ENCODE results near the gene GOLGA6L22.
"Not testable (repeated sequence)": the region's sequence is repeated elsewhere in the genome, so short reads cannot be mapped to it uniquely, and the experiment has no call there.

The GOLGA6L22 gene

DNA sequence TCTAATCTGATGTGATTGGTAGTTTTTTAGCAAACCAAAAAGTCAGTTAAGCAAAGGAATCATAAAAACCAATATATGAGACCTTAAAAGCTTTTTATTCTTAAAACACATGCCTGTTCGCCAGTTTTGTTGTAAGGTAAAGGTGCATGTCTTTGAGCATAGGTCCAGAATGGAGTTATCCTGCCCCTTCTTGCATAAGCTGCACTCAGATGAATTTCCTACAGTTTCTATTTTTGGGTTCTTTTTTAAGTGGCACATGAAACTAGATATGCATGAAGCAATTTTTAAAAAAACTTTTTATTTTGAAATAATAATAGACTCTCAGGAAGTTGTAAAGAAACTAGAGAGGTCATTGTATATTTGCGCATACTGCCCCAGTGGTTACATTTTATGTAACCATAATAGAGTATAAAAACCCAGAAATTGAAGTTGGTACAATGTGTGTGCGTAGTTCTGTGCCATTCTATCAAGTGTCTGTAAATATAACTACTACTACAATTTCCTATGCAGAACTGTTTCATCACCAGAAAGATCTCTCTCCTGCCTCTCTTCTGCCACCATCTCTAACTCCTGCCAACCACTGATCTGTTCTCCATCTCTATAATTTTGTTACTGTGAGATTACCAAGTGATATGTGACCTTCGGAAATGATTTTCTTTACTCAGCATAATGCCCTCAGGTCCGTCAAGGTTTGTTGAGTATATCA lies 39.7 kb downstream of the GOLGA6L22 start:
- H3K4me1 ChIP-seq (ENCODE audit: control insufficient read depth in 1 of 2, insufficient read depth in 2 of 2, low read length in 2 of 2); H3K36me3 ChIP-seq (ENCODE audit: control insufficient read depth in 1 of 2, insufficient read depth in 2 of 2, low read length in 2 of 2); H3K27ac ChIP-seq (ENCODE audit: low read depth, low read length); H3K9ac ChIP-seq (ENCODE audit: low read depth in 1 of 2, low read length in 2 of 2); H3K27me3 ChIP-seq (ENCODE audit: control insufficient read depth in 1 of 2, insufficient read depth in 2 of 2, low read length in 2 of 2); H3K9me3 ChIP-seq (ENCODE audit: control insufficient read depth in 1 of 2, low read length in 2 of 2); H3K4me3 ChIP-seq (ENCODE audit: low read depth in 1 of 2, low read length in 2 of 2): not testable (repeated sequence)

DNA sequence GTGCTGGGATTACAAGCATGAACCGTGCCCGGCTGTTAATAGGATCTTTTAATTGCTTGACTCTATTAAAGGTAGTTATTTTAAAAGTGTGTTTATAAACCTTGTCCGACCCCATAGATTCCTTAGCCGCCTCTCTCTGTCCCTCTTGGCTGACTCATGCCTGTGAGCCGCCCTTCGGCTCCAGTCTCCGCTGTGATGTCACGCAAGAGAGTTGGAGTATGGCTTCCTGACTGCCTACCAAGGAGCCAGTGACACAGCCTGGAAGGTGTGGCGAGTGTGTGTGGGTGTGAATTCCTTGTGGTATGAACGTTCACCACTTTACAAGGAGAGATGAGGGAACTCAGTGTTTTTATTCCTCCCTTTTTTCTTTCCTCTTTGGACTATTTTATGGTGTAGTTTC lies 43.6 kb downstream of the GOLGA6L22 start:
- H3K9ac ChIP-seq (ENCODE audit: low read depth in 1 of 2, low read length in 2 of 2); H3K4me1 ChIP-seq (ENCODE audit: control insufficient read depth in 1 of 2, insufficient read depth in 2 of 2, low read length in 2 of 2); H3K4me3 ChIP-seq (ENCODE audit: low read depth in 1 of 2, low read length in 2 of 2): not testable (repeated sequence)

DNA sequence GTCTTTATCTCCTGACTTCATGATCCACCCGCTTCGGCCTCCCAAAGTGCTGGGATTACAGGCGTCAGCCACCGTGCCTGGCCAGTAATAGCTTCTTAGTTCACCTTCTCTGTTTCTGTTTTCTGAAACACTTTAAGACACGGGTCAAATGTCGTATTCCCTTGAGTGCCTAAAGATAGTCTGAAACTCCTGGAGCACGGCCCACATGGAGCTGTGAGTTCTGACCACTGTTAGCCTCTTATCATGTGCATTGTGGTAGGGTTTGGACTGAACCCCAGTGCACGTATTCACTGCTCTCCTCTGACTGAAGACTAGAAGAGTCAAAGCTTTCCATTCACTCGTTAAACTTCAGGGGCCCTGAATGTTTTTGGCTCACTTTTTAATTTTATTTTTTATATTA lies 48.3 kb downstream of the GOLGA6L22 start:
- not testable (repeated sequence) for H3K4me3 ChIP-seq (ENCODE audit: low read depth in 1 of 2, low read length in 2 of 2); H3K4me1 ChIP-seq (ENCODE audit: control insufficient read depth in 1 of 2, insufficient read depth in 2 of 2, low read length in 2 of 2); H3K9me3 ChIP-seq (ENCODE audit: control insufficient read depth in 1 of 2, low read length in 2 of 2); H3K9ac ChIP-seq (ENCODE audit: low read depth in 1 of 2, low read length in 2 of 2); H3K27ac ChIP-seq (ENCODE audit: low read depth, low read length); H3K36me3 ChIP-seq (ENCODE audit: control insufficient read depth in 1 of 2, insufficient read depth in 2 of 2, low read length in 2 of 2); H3K27me3 ChIP-seq (ENCODE audit: control insufficient read depth in 1 of 2, insufficient read depth in 2 of 2, low read length in 2 of 2)

More for the DNA sequence above, 43.6 kb downstream of the GOLGA6L22 start:
- H3K27me3 ChIP-seq (ENCODE audit: control insufficient read depth in 1 of 2, insufficient read depth in 2 of 2, low read length in 2 of 2); H3K9me3 ChIP-seq (ENCODE audit: control insufficient read depth in 1 of 2, low read length in 2 of 2); H3K27ac ChIP-seq (ENCODE audit: low read depth, low read length); H3K36me3 ChIP-seq (ENCODE audit: control insufficient read depth in 1 of 2, insufficient read depth in 2 of 2, low read length in 2 of 2): not testable (repeated sequence)

GRCh38 chr15:22516140-22516539 lies 57.4 kb downstream of the GOLGA6L22 start:
- not testable (repeated sequence) for H3K36me3 ChIP-seq (ENCODE audit: control insufficient read depth in 1 of 2, insufficient read depth in 2 of 2, low read length in 2 of 2); H3K9ac ChIP-seq (ENCODE audit: low read depth in 1 of 2, low read length in 2 of 2); H3K27me3 ChIP-seq (ENCODE audit: control insufficient read depth in 1 of 2, insufficient read depth in 2 of 2, low read length in 2 of 2); H3K9me3 ChIP-seq (ENCODE audit: control insufficient read depth in 1 of 2, low read length in 2 of 2); H3K27ac ChIP-seq (ENCODE audit: low read depth, low read length); H3K4me3 ChIP-seq (ENCODE audit: low read depth in 1 of 2, low read length in 2 of 2); H3K4me1 ChIP-seq (ENCODE audit: control insufficient read depth in 1 of 2, insufficient read depth in 2 of 2, low read length in 2 of 2)
